Stimulated activated CD8-positive, alpha-beta memory T cell treated with anti-CD3 and anti-CD28 coated beads, Interleukin-7, amount 100 ng/mL, for 24 hours (primary cell): ENCODE results near the gene NTRK2.

Source experiments
- DNase-seq: peaks from one replicate; pipeline ENCODE4 v3.0.0-alpha.2; 2020; ENCODE audit warnings: low read depth

NTRK2 gene

GRCh38 chr9:85024374-85024773 lies 354.8 kb downstream of the NTRK2 start:
- no peak for DNase-seq

DNA sequence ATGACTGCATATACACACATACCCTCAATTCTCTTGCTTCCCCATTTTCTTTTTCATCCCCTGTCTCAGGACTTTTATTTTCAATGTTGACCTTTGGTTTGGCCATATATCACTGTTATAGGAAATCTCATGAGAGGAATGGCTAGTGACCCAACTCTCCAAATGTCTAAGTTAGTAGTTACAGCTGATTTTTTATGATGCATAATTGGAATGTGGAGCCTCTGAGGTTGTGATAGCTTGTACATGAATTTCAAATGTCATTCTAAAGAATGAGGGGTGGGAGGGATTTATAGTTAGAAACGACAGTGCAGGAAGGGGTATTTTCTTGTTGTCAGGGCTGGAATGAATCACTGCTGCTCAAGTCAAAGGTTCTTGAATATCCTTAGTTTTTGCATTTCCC lies 356.1 kb downstream of the NTRK2 start:
- no peak for DNase-seq

DNA sequence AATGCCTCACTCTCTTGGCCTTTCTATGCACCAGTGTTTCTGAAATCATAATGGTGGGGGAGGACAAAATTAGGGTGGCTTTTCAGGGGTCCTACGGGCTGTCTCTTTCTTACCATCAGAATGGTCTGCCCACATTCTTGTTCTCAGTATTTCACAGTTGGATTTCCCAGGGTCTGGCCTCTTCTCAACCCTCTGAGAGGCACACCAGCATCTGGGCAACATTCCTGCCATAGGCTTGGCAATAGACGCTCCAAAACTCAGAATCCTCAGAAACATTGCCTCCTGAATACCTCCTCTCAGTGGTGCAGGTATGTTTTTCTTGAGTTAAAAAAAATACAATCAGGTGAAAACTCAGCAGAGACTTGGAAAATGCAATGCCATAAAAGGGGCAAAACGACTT lies 358.3 kb downstream of the NTRK2 start:
- DNase-seq: no peak

GRCh38 chr9:85030316-85030715 lies 360.8 kb downstream of the NTRK2 start:
- DNase-seq: no peak

DNA sequence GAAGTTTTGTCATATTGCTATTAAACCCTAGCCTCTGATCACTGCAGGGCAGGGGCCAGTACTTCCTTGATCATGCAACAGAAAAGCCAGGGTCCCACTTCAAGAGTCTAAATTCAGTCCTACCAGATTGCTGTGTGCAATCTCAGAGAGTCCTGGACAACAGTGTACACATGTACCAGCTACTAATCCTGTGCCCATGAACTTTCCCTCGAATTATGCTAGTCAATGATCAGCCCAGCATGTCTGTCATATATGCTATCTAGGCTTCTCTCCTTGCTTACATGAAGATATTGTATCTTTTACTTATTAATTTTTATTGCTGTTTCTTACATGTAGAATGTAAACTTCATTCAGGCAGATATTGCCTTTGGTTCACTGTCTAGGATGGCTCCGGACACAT lies 367.0 kb downstream of the NTRK2 start:
- no peak for DNase-seq

- DNase-seq: no peak
These were observed 368.5 kb downstream of the NTRK2 start for GRCh38 chr9:85038061-85038460.

GRCh38 chr9:85038824-85039608 lies 369.5 kb downstream of the NTRK2 start:
- no peak for DNase-seq

DNA sequence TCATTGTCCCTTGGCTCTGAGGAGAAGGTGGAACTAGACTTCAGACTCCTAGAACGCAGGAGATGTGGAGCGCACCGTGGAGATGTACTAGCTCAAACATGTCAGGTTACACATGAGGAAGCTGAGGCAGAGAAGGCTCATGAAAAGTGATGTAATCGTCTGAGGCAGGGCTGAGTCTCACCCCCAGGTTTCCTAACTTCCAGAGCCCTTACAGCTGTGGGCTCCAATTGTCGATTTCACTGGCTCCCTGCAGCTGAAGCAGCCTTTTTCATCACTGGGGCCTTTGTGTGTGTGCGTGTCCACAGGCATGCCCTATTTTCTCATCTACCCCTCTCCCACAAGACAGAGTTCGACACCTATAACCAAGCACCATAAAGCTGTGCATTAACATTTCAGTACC lies 370.6 kb downstream of the NTRK2 start:
- no peak for DNase-seq

GRCh38 chr9:85040821-85041465 lies 371.4 kb downstream of the NTRK2 start:
- no peak for DNase-seq

GRCh38 chr9:85041466-85042137 lies 372.1 kb downstream of the NTRK2 start:
- DNase-seq: no peak

GRCh38 chr9:85042981-85043647 lies 373.6 kb downstream of the NTRK2 start:
- no peak for DNase-seq

- no peak for DNase-seq
These were observed 375.7 kb downstream of the NTRK2 start for GRCh38 chr9:85045271-85045670.

DNA sequence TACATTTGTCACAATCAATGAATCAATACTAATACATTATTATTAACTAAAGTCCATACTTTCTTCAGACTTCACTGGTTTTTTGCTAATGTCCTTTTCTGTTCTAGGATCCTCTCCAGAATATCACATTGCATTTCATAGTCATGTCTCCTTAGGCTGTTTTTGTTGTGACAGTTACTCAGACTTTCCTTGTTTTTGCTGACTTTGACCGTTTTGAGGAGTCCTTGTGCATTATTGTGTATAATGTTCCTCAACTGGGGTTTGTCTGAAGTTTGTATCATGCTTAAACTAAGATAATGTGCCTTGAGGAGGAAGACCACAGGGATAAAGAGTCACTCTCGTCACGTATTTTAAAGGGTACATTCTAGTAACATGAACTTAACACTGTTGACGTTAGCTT lies 376.9 kb downstream of the NTRK2 start:
- DNase-seq: no peak

DNA sequence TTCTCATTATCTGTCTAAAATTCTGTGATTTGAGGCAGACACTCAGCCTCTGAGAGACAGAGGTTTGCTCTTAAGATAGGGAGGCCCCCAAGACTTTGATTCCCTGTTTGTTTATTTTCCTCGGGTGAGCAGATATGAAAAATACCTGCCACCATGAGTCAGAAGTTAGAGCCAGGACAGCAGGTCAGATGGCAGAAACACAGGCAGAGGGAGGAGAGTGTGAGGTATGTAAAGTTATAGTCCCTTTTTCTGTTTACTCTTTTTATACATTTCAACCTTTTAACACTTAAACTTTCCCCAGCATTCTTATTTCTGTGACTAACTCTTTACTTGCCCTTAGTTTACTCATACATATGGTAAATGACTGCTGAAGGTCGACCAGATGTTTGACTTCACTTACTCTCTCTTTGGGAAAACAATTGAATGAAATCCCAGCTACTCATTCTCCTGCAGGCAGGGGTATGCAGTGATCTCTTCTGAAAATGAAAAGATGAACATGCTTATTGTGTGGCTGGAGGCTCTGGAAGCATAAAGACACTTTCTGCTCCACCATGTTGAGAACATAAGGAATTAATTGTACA lies 383.8 kb downstream of the NTRK2 start:
- DNase-seq: no peak

- DNase-seq: no peak
These were observed 384.5 kb downstream of the NTRK2 start for GRCh38 chr9:85054017-85054416.

DNA sequence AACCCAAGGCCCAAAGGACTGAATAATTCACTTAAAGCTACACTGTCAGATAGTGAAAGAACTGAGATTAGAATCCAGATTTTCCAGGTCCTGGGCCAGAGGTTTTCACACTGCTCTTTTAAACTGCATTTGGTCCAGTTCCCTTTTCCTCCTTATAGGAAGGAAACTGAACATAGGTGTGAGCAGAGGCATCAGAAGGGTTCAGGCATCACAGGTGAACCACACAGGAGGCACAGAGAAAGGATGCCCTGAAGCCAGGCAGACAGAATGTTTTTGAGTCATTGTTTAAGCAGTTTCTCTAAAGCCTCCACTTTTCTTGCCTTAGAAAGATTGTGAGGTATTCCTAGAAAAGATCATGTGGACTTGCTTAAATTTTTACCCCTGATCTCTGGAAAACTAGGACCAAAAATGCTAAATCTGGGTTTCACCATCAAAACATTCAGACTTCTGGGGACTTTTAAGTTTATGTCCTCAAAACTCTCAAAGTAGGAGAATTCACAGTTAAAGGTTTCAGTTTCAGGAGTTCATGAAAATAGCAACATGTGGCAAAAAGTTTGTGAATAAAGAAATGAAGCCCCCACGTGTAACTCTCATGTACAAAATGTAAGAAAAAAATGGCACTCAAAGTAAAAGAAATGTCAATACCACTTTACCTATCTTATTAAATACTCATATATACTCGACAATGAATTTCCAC lies 386.1 kb downstream of the NTRK2 start:
- DNase-seq: no peak

DNA sequence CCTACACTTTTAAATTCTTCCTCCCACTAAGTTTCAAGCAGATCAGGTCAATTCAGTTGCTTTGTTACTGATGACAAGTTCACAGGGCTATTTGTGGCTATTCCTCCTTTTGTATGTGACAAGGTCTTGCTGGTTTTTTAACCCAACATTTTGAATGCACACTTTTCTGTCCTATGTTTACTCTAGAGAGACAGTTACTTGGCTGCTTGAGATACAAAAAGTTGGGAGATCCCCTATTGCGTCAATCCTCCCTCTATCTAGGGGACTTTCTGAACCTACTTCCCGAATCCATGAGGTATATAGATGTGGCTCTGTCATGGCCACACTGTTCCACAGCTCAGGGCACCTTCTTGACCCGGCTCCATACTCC lies 386.7 kb downstream of the NTRK2 start:
- no peak for DNase-seq

GRCh38 chr9:85061969-85062368 lies 392.4 kb downstream of the NTRK2 start:
- DNase-seq: no peak

GRCh38 chr9:85062385-85063022 lies 393.0 kb downstream of the NTRK2 start:
- no peak for DNase-seq

GRCh38 chr9:85064811-85065371 lies 395.4 kb downstream of the NTRK2 start:
- no peak for DNase-seq

- no peak for DNase-seq
These were observed 398.3 kb downstream of the NTRK2 start for GRCh38 chr9:85067792-85068191.
